ENCODE results near the gene PLIN5. TPM values are rescaled to one million over a fixed set of nuclear protein-coding genes. Genes with fewer than 3 reads are reported as not detected.
A peak's percentile ranks its signal among the peaks of the same experiment; 100 is the strongest.

The PLIN5 gene
- total and polyA plus RNA-seq, 9 donors, result 8.8 to 149 (median 85.0) TPM

DNA sequence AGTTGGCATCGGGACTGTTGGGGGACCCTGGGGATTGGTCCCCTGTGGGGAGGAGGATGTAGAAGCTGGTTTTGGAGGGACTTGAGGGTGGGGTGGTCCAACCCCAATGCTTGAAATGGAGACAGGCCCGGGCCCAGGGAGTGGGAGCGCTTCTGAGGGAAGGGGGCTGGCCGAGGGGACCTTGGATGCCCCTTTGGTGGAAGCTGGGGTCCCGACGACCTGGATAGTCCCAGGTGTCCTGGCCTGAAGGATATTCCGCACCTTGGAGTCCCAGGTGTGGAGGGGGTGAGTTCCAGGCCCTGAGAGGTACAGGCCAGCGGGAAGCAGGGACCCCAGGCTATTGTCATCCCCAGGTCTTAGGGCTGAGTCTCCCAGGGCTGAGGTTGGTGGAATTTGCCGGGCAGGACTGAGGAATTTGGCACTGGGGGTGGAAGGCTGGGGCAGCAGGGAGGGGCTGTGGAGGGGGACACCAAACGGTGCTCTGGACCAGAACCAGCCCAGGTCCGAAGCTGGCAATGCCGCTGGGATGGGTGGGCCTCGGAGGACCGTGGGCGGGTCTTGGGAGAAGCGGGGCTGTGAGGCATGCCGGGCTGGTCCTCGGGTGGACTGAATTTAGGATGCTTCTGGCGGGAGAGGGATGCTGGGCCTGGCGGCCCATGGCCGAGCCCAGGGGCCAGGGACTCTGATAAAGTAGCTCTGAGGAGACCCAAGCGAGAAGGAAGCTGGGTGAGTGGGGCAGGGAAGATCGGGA, 61.1 kb downstream of the PLIN5 start:
- Histone ChIP-seq H3K27ac (no peak overlapping the region), H3K27me3 (no peaks in the 10 kb centered on the region), H3K9me3 (no peaks in the 10 kb centered on the region), H3K36me3 (no peaks in the 10 kb centered on the region), H3K4me1 (ENCODE audit: insufficient read depth) (peaks cover 18% of the 10 kb centered on the region), H3K4me3 (no peak overlapping the region)
- WGBS, 3 donors, result 13 to 25% (median 15%) methylated on average over 23 of the region's 23 CpGs
- TF ChIP-seq EP300 (IDR thresholded peaks at IDR 0.05) (no peak), CTCF (IDR thresholded peaks at IDR 0.05) (no peak), POLR2A (IDR thresholded peaks at IDR 0.05) (no peak)
- intact Hi-C loops (cut with DNase I), result no loop called here
- DNase-seq, result peak in 1 of 5 donors; percentile 45

DNA sequence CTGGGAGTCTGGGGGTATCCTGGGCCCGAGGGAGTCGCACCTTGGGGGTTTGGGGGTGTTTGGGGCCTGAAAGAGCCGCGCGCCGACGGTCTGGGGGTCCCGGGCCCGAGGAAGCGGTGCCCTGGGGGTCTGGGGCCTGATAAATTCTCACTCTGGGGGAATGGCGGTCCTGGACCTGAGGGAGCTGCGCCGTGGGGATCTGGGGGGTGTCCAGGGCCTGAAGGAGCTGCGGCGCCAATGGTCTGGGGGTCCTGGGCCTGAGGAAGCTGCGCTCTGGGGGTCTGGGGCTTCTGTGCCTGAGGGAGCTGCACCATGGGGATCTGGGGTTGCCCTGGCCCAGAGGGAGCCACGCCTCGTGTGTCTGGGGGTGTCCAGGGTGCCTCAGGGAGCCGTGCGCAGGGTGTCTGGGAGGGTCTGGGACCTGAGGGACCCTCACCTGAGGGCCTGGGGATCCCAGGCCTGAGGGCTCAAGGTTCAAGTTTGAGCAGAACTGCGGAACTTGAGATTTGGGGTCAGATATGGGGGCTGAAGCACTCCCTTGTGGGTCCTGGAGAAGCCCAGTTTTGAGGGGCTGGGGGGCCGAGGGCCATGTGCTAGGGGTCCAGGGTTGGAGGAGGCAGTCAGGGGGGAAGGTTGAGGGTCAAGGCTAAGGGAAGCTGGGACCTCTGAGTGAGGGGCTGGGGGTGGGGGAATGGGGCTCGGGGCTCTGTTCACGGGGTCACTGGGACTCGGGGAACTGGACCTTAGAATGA, 61.8 kb downstream of the PLIN5 start:
- intact Hi-C loops (cut with DNase I), result no loop called here
- Histone ChIP-seq H3K36me3 (no peaks in the 10 kb centered on the region), H3K27me3 (no peaks in the 10 kb centered on the region), H3K27ac (peak overlapping the region in 1 of 2 donors; percentile 59), H3K4me1 (ENCODE audit: insufficient read depth) (peaks cover 18% of the 10 kb centered on the region), H3K9me3 (no peaks in the 10 kb centered on the region), H3K4me3 (peak overlapping the region; percentile 99)
- 7 to 11% (median 8%) methylated on average over 24 to 25 of the region's 25 CpGs for WGBS, 3 donors
- DNase-seq, result no peak
- TF ChIP-seq CTCF (IDR thresholded peaks at IDR 0.05) (no peak), EP300 (IDR thresholded peaks at IDR 0.05) (no peak)

Other genes with a start within 250 kb of the PLIN5 start
- under 1 TPM in 1 of 7 donors, not detected in 6; 0.36 TPM for gene TMIGD2, start 232.8 kb downstream of the PLIN5 start, total RNA-seq
- gene TMIGD2, start 232.8 kb downstream of the PLIN5 start, polyA plus RNA-seq, result under 1 TPM in 1 of 2 donors, not detected in 1; 0.29 TPM
- under 1 TPM in 2 of 7 donors, not detected in 5; 0.11 to 0.18 TPM for gene FSD1, start 230.6 kb downstream of the PLIN5 start, total RNA-seq
- gene FSD1, start 230.6 kb downstream of the PLIN5 start, polyA plus RNA-seq, result under 1 TPM in 1 of 2 donors, not detected in 1; 0.48 TPM
- 10 to 100 TPM; 10.3 to 32.5 (median 17.5) TPM for gene STAP2, start 196.4 kb downstream of the PLIN5 start, total RNA-seq
- gene STAP2, start 196.4 kb downstream of the PLIN5 start, polyA plus RNA-seq, result 10 to 100 TPM in 1 of 2 donors, 1 to 10 TPM in 1; 9.7 to 18.8 TPM
- 10 to 100 TPM in 5 of 7 donors, 1 to 10 TPM in 2; 5.2 to 31.1 (median 20.3) TPM for gene MPND, start 191.7 kb downstream of the PLIN5 start, total RNA-seq
- gene MPND, start 191.7 kb downstream of the PLIN5 start, polyA plus RNA-seq, result 10 to 100 TPM in 1 of 2 donors, 1 to 10 TPM in 1; 2.4 to 14.5 TPM
- 10 to 100 TPM; 20.5 to 88.6 (median 68.3) TPM for gene SH3GL1, start 134.7 kb downstream of the PLIN5 start, total RNA-seq
- 10 to 100 TPM in 1 of 2 donors, 1 to 10 TPM in 1; 6.9 to 57.5 TPM for gene SH3GL1, start 134.7 kb downstream of the PLIN5 start, polyA plus RNA-seq
- gene CHAF1A, start 132.6 kb downstream of the PLIN5 start, total RNA-seq, result 10 to 100 TPM in 1 of 7 donors, 1 to 10 TPM in 6; 4.7 to 10.4 (median 7.5) TPM
- 1 to 10 TPM; 7.3 to 8.6 TPM for gene CHAF1A, start 132.6 kb downstream of the PLIN5 start, polyA plus RNA-seq
- gene UBXN6, start 77.4 kb downstream of the PLIN5 start, total RNA-seq, result 100 to 1,000 TPM in 6 of 7 donors, 10 to 100 TPM in 1; 66.9 to 170 (median 133) TPM
- 100 to 1,000 TPM in 1 of 2 donors, 10 to 100 TPM in 1; 19.3 to 140 TPM for gene UBXN6, start 77.4 kb downstream of the PLIN5 start, polyA plus RNA-seq
- 10 to 100 TPM; 36.2 to 77.2 (median 64.4) TPM for gene HDGFL2, start 62.9 kb downstream of the PLIN5 start, total RNA-seq
- 10 to 100 TPM; 28.5 to 63.0 TPM for gene HDGFL2, start 62.9 kb downstream of the PLIN5 start, polyA plus RNA-seq
- 10 to 100 TPM in 5 of 7 donors, 1 to 10 TPM in 2; 3.7 to 55.1 (median 23.6) TPM for gene PLIN4, start 16.7 kb downstream of the PLIN5 start, total RNA-seq
- gene PLIN4, start 16.7 kb downstream of the PLIN5 start, polyA plus RNA-seq, result 1 to 10 TPM; 1.6 to 9.6 TPM
- gene LRG1, start 4.8 kb upstream of the PLIN5 start, total RNA-seq, result 1 to 10 TPM; 1.3 to 7.6 (median 3.6) TPM
- gene LRG1, start 4.8 kb upstream of the PLIN5 start, polyA plus RNA-seq, result 1 to 10 TPM in 1 of 2 donors, under 1 TPM in 1; 0.33 to 2.1 TPM
- gene SEMA6B, start 24.5 kb upstream of the PLIN5 start, total RNA-seq, result 1 to 10 TPM; 1.3 to 9.7 (median 5.5) TPM
- gene SEMA6B, start 24.5 kb upstream of the PLIN5 start, polyA plus RNA-seq, result 1 to 10 TPM in 1 of 2 donors, under 1 TPM in 1; 0.77 to 7.6 TPM
- gene TNFAIP8L1, start 104.3 kb upstream of the PLIN5 start, total RNA-seq, result 10 to 100 TPM in 3 of 7 donors, 1 to 10 TPM in 4; 4.3 to 14.0 (median 9.8) TPM
- gene TNFAIP8L1, start 104.3 kb upstream of the PLIN5 start, polyA plus RNA-seq, result 1 to 10 TPM; 6.8 to 8.1 TPM
- gene MYDGF, start 135.1 kb upstream of the PLIN5 start, total RNA-seq, result 10 to 100 TPM; 28.6 to 76.1 (median 59.4) TPM
- gene MYDGF, start 135.1 kb upstream of the PLIN5 start, polyA plus RNA-seq, result 10 to 100 TPM; 44.5 to 85.4 TPM
- gene DPP9, start 188.6 kb upstream of the PLIN5 start, total RNA-seq, result 10 to 100 TPM; 26.9 to 69.5 (median 44.3) TPM
- gene DPP9, start 188.6 kb upstream of the PLIN5 start, polyA plus RNA-seq, result 10 to 100 TPM; 14.4 to 29.3 TPM